ENCODE results near the gene VPS9D1.
A peak's percentile ranks its signal among the peaks of the same experiment; 100 is the strongest.

Gene VPS9D1

DNA sequence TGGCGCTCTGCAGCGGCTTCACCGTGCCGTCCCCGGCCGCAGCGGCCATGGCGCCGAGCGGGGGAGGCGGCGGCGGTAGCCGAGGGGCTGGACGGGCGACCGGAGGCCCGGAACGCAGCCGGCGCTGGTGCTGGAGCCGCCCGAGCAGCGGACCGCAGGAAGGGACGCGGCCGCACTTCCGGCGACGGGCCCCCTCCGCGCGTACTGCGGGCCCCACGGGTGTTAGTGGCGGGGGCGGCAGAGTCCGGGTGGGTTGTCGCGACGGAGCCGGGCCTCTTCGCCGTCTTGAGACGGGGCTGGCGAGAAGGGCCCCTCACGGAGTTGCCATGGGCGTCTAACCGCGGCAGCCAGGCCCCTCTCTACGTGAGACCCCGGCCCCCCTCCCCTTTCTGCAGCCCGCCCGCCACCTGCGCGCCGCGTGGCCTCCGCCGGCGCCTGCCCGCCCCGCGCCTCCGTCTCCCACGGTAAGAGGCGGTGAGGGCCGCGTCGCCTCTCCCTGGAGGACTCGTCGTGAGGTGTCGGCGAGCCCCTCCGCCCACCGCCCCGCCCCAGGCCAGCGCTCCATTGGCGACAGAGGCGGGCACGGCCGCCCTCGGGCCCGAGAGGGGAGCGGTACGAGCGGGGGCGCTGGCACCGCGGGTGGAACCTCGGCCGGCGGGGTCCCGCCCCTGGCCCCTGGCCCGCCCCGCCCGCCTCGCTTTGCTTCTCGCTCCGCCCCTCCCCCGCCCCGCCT is at the start of gene VPS9D1, which contains the start of gene ZNF276:
Gene VPS9D1 (minus strand): TSS at position 86 of the 733 bp plus-strand sequence. CDS start 37 bp downstream, at position 49.
Gene ZNF276 (plus strand): TSS at position 725 of the 733 bp plus-strand sequence. CDS start 104 bp downstream, outside the sequence.
- peak; percentile 85 to 89 for DNase-seq

DNA sequence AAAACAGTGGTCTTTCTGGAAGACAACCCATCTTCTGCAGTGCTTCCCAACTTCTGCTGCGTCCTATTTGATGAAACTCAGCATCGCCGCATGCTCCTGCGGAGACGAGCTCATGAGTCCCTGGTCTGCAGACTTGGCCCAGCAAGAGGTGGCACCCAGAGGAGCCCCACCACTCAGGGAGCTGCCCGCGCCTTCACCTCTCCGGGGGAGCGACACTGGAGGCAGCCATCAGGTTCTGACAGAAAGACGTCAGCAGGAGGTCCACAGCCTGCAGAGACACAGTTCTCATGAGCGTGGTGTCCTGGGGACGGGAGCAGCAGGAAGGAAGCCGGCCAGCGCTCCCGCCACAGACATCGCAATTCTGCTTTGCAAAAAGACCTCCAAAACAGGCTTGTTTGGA is 49.7 kb upstream of the VPS9D1 start:
- TF ChIP-seq GATA1 (IDR thresholded peaks at IDR 0.05; ENCODE audit: low read depth, low read length) (no peak), POLR2A (IDR thresholded peaks at IDR 0.05; ENCODE audit: low read length) (no peak)
- no peak for DNase-seq

More for the DNA sequence above, at the start of gene VPS9D1, which contains the start of gene ZNF276:
- no peak for TF ChIP-seq GATA1 (IDR thresholded peaks at IDR 0.05; ENCODE audit: low read depth, low read length)
- TF ChIP-seq POLR2A (IDR thresholded peaks at IDR 0.05; ENCODE audit: low read length): peak; percentile 52

DNA sequence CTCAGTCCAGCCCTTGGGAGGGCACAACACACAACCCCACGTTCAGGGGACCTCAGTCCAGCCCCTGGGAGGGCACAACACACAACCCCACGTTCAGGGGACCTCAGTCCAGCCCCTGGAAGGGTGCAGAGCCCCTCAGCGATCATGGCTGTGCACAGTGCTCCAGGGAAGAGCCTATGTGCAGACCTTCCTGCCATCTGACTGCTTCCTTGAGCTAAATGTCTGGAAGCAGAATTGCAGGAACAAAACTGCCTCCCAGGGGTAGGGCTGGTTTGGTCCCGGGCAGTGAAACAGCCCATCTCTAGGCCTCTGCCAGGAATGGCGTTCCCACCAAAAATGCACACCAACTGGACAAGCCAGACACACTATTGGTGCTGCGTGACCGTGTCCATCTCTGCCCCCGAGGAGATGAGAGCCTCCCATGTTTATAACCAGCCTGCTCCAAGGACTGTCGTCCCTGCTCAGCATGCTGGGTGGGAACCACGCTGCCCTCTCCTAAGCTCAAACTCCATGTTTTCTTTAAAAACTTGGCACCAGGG is 44.7 kb upstream of the VPS9D1 start:
- no peak for DNase-seq
- no peak for TF ChIP-seq GATA1 (IDR thresholded peaks at IDR 0.05; ENCODE audit: low read depth, low read length)
- no peak for TF ChIP-seq POLR2A (IDR thresholded peaks at IDR 0.05; ENCODE audit: low read length)

GRCh38 chr16:89764711-89765201 is 44.1 kb upstream of the VPS9D1 start:
- no peak for TF ChIP-seq POLR2A (IDR thresholded peaks at IDR 0.05; ENCODE audit: low read length)
- no peak for TF ChIP-seq GATA1 (IDR thresholded peaks at IDR 0.05; ENCODE audit: low read depth, low read length)
- peak in 1 of 2 experiments; percentile 16 for DNase-seq

GRCh38 chr16:89761304-89761922 is 40.7 kb upstream of the VPS9D1 start:
- no peak for DNase-seq
- TF ChIP-seq GATA1 (IDR thresholded peaks at IDR 0.05; ENCODE audit: low read depth, low read length): no peak
- TF ChIP-seq POLR2A (IDR thresholded peaks at IDR 0.05; ENCODE audit: low read length): no peak

- TF ChIP-seq POLR2A (IDR thresholded peaks at IDR 0.05; ENCODE audit: low read length) (no peak), GATA1 (IDR thresholded peaks at IDR 0.05; ENCODE audit: low read depth, low read length) (no peak)
- DNase-seq: peak; percentile 46 to 47
These were observed 39.1 kb upstream of the VPS9D1 start for GRCh38 chr16:89759746-89760340.

- no peak for DNase-seq
- no peak for TF ChIP-seq POLR2A (IDR thresholded peaks at IDR 0.05; ENCODE audit: low read length)
- no peak for TF ChIP-seq GATA1 (IDR thresholded peaks at IDR 0.05; ENCODE audit: low read depth, low read length)
These were observed 28.9 kb upstream of the VPS9D1 start for GRCh38 chr16:89749637-89750036.

DNA sequence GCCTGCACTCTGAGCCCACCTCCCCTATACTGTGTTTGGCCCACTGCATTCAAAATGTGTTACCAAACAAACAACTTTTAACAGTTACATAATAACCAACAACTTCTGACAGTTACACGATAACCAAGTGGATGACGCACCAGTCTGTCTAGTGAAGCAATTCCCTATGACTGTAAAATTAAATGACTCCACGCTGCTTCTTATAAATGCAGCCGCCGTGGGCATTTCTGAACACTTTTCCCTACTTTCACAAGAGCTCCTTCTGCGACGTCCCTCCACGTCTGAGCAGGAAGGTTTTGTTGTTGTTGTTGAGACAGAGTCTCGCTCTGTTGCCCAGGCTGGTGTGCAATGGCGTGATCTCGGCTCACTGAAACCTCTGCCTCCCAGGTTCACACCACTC is 28.2 kb upstream of the VPS9D1 start:
- no peak for DNase-seq
- TF ChIP-seq GATA1 (IDR thresholded peaks at IDR 0.05; ENCODE audit: low read depth, low read length) (no peak), POLR2A (IDR thresholded peaks at IDR 0.05; ENCODE audit: low read length) (no peak)

- no peak for DNase-seq
- no peak for TF ChIP-seq POLR2A (IDR thresholded peaks at IDR 0.05; ENCODE audit: low read length)
- no peak for TF ChIP-seq GATA1 (IDR thresholded peaks at IDR 0.05; ENCODE audit: low read depth, low read length)
These were observed 27.4 kb upstream of the VPS9D1 start for GRCh38 chr16:89748076-89748475.

DNA sequence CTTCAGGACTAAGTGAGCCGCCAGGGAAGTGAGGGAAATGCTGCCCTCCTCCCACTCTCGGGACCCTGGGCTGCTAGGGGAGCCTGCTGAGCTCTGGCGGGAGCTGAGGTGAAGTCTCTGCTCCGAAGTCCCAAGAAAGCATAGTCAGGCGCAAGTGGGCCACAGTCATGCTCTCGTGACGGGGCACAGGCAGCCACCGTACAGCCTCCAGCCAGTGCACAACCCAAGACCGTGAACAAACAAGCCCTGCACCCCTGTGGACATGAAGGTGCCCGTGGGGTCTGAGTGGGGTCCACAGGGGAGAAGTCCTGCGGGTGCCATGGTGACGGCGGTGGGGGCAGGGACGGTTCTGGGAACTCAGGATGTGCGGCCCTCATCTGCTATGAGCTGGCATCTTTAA is 25.3 kb upstream of the VPS9D1 start:
- TF ChIP-seq POLR2A (IDR thresholded peaks at IDR 0.05; ENCODE audit: low read length) (no peak), GATA1 (IDR thresholded peaks at IDR 0.05; ENCODE audit: low read depth, low read length) (no peak)
- DNase-seq: no peak

- no peak for DNase-seq
- TF ChIP-seq GATA1 (IDR thresholded peaks at IDR 0.05; ENCODE audit: low read depth, low read length): no peak
- TF ChIP-seq POLR2A (IDR thresholded peaks at IDR 0.05; ENCODE audit: low read length): no peak
These were observed 24.1 kb upstream of the VPS9D1 start for GRCh38 chr16:89744813-89745212.

GRCh38 chr16:89742948-89743347 is 22.2 kb upstream of the VPS9D1 start:
- TF ChIP-seq GATA1 (IDR thresholded peaks at IDR 0.05; ENCODE audit: low read depth, low read length) (no peak), POLR2A (IDR thresholded peaks at IDR 0.05; ENCODE audit: low read length) (no peak)
- no peak for DNase-seq

DNA sequence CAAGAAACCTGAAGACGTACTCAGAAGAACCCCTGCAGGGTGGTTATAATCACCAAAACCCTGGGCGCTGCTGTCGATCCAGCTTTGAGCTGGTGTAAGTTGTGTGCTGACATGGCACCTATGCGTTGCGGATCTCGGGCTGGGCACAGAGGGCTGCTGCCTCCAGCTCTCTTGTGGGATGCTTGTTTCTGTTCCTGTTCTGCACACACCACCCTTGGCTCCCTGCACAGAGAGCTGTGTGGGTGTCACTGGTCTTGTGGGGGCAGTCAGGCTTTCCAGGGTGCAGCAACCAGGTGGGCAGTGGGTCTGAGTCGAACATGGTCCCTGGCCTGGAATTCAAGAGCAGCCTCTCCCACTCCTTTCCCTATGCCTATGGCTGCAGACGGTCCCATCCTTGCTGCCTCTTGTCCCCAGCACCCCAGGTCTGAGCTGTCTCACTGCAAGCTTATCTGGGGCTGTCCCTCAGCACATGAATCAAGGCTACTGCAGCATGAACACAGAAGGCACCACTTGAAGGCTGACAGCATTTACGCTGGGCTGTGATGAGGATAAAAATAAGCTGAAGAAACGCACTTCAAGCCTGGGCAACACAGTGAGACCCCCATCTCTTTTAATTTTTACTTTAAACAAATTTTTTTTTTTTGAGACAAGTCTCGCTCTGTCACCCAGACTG is 20.8 kb upstream of the VPS9D1 start:
- no peak for DNase-seq
- TF ChIP-seq GATA1 (IDR thresholded peaks at IDR 0.05; ENCODE audit: low read depth, low read length) (no peak), POLR2A (IDR thresholded peaks at IDR 0.05; ENCODE audit: low read length) (peak; percentile 22)

Measured in erythroblast (primary cell).